ENCODE data around the gene PPDPF.

- no peak for TF ChIP-seq MAX (IDR thresholded peaks at IDR 0.05; ENCODE audit: low read depth, low read length)
- no peak for TF ChIP-seq CTCF (IDR thresholded peaks at IDR 0.05; ENCODE audit: low read depth, low read length)
- TF ChIP-seq POLR2A (IDR thresholded peaks at IDR 0.05; ENCODE audit: extremely low read depth, insufficient read length), result no peak
- no peak for TF ChIP-seq MYC (IDR thresholded peaks at IDR 0.05; ENCODE audit: low read depth, low read length)
These were observed 33.3 kb downstream of the PPDPF start, which contains the start of gene FNDC11 for GRCh38 chr20:63553933-63554290.
